ENCODE data around the gene AHSP.
"Not testable (repeated sequence)": the region's sequence is repeated elsewhere in the genome, so short reads cannot be mapped to it uniquely, and the experiment has no call there.

The AHSP gene

GRCh38 chr16:31499928-31500327 is 27.8 kb upstream of the AHSP start:
- in situ Hi-C loops (cut with HindIII; ENCODE audit: low sequenced_read_pairs): no loop called here

GRCh38 chr16:31501226-31501965 is 26.3 kb upstream of the AHSP start:
- in situ Hi-C loops (cut with HindIII; ENCODE audit: low sequenced_read_pairs): no loop called here

- in situ Hi-C loops (cut with HindIII; ENCODE audit: low sequenced_read_pairs): no loop called here
Observed at GRCh38 chr16:31501966-31502348, 25.7 kb upstream of the AHSP start.

DNA sequence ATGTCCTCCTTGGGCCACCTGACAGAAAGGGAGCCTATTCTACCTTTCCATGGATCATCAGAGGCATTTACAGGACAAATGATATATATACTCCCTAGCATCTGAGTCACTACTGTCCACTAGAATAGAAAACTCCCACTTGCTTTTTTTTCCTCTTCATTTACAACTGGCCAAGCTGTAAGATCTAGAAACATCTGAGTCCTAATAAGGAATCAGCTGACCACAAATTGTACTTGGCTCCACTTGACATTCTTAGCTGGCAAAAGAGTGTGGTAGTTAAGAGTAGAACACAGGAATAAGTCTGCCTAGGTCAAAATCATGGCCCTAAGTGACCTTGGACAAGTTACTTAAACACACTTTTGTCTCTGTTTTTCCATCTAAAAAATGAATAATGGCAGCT is 24.7 kb upstream of the AHSP start:
- in situ Hi-C loops (cut with HindIII; ENCODE audit: low sequenced_read_pairs): no loop called here

GRCh38 chr16:31503555-31503954 is 24.1 kb upstream of the AHSP start:
- in situ Hi-C loops (cut with HindIII; ENCODE audit: low sequenced_read_pairs): not testable (repeated sequence)

GRCh38 chr16:31504159-31504558 is 23.5 kb upstream of the AHSP start:
- in situ Hi-C loops (cut with HindIII; ENCODE audit: low sequenced_read_pairs): no loop called here

- in situ Hi-C loops (cut with HindIII; ENCODE audit: low sequenced_read_pairs): no loop called here
Observed at GRCh38 chr16:31505483-31505882, 22.2 kb upstream of the AHSP start.

DNA sequence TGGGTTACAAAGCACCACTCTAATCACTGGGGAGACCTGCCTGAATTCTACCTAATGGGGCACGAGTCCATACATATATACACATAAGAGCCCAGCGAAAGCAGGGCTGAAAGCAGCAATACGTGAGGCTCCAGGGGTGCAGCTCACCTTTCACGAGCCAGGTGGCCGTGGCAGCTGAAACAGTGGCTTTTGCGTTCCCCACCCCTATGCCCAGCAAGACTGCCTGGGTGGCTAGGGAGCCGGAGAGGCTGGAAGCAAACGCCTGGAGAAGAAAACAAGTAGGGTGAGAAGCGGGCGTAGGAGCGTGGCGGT is 20.1 kb upstream of the AHSP start:
- in situ Hi-C loops (cut with HindIII; ENCODE audit: low sequenced_read_pairs): no loop called here

DNA sequence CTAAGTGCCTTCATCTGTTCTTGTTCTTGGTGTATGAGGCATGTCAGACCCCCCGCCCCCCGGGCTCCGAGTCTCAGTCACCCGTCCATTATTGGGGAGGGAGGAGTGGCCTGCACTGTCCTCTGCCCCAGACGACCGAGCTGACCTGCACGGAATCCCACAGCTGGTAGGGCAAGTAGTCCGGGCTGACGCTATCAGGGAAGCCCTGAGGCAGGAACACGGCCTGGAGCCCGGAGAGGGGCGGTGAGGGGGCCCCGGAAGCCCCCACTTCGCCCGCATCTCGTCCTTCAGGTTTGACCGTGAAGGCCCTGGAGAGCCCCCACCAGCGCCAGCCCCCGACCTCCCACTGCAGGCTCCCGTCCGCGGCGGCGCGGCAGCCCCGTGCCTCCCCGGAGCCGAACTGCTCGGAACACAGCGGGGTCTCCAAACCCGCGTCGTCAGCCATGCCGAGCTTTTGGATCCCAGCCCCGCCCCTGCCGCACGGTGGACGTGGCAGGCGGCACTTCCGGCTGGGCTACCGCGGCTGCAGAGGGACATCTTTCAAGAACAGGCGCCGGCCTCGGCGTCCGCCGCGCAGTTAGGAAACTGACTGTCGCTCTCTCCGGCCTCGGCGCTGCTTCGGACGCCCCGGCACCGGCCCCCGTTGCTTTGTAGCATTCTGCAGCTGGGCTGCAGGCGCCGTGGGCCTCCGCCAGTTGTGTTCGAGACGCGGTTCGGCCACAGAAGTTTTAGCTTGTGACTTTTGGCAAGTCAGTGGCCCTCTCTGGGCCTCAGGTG is 19.6 kb upstream of the AHSP start, which contains the start of gene RUSF1:
Gene RUSF1, minus strand, starts transcription at position 463 of the 777 bp plus-strand sequence. Its CDS starts 18 bp downstream, at position 445.
- in situ Hi-C loops (cut with HindIII; ENCODE audit: low sequenced_read_pairs): no loop called here

DNA sequence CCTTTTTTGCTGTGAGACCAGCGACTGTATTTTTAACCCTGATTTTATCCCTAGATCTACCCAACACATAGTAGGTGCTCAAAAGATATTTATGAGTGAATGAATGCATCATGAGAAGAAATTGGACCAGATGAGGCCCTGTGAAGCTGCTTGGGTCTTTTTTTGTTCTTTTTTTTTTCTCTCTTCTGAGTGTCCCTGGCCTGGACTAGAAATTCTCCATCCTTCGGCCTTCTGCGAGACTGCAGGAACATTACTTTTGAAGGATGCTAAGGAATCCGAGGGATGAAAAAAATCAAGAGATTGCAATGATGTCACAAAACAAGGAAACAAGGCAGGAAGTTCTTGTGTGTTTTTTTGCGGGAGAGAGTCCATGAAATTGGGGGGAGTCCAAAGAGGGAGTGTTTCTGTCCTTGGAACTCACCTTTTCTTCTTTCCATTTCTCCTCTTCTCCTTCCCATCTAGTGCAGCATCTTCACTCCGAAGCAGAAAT is 18.9 kb upstream of the AHSP start:
- in situ Hi-C loops (cut with HindIII; ENCODE audit: low sequenced_read_pairs): no loop called here

GRCh38 chr16:31513126-31513525 is 14.6 kb upstream of the AHSP start:
- in situ Hi-C loops (cut with HindIII; ENCODE audit: low sequenced_read_pairs): no loop called here

- in situ Hi-C loops (cut with HindIII; ENCODE audit: low sequenced_read_pairs): no loop called here
Observed at GRCh38 chr16:31513884-31514283, 13.8 kb upstream of the AHSP start.

GRCh38 chr16:31517800-31518402 is 9.8 kb upstream of the AHSP start:
- in situ Hi-C loops (cut with HindIII; ENCODE audit: low sequenced_read_pairs): no loop called here

DNA sequence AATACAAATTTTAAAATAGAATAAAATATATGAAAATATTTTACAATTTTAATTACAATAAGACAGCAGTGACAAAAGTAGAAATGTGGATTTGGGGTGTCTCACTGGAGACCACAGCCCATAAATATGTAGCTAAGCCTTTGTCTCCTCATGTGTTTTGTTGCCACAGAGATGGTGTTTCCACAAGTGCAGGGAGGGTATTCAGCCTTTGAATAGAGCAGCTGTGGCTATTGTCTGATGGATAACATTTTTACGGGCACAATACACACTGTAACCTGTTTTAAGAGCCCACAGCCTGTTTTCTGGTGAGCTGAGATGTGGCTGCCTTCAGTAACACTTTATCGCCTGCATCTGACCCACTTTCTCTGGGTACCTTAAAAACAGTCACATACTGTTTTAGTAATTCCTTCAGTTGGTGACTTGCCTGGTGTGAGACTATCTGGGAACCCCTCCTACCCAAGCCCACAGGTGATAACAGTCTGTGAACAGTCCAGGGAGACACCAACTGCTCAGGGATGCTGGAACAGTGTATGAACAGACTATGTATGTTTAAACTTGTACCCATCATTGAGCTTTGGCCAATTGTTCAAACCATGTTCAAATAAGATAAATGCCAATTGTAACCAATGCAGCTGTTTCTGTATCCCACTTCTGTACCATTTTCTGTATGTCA is 7.8 kb upstream of the AHSP start:
- in situ Hi-C loops (cut with HindIII; ENCODE audit: low sequenced_read_pairs): no loop called here

DNA sequence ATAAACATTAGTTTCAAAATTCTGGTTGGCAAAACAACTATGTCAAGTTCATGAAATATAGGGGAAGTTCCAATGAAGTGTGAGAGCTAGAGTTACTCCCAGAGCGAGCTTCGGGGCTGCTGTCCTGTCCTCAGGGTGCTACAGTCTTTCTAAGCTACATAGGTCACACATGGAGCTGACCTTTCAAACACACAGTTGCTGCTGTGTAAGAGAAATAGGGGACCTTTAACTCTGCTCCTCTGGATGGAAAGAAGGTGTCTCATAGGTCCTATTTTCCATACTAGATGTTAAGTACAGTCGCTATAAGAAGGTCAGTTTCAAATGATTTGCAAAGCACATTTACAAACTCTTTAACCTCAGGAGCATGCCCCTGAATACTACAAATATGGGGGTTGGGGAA is 6.3 kb upstream of the AHSP start:
- in situ Hi-C loops (cut with HindIII; ENCODE audit: low sequenced_read_pairs): no loop called here

DNA sequence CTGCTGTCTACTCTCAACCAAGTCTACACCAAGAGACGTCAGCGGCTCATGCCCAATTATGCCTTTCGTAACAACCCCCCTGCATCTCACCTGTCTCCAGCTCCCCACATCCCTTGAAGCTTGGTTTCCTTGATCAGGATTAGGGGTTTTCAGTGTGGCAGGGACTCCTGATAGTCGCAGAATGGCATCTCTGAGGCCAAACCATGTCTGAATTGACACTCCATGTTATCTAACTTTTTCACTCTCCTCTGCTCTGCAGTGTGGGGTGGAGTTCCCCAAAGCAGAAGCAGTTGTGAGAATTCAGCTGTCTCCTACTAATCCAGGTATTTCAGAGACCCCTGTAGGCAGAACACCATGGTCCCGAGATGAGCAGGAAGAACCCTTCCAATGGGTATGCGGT is 5.6 kb upstream of the AHSP start:
- in situ Hi-C loops (cut with HindIII; ENCODE audit: low sequenced_read_pairs): no loop called here

DNA sequence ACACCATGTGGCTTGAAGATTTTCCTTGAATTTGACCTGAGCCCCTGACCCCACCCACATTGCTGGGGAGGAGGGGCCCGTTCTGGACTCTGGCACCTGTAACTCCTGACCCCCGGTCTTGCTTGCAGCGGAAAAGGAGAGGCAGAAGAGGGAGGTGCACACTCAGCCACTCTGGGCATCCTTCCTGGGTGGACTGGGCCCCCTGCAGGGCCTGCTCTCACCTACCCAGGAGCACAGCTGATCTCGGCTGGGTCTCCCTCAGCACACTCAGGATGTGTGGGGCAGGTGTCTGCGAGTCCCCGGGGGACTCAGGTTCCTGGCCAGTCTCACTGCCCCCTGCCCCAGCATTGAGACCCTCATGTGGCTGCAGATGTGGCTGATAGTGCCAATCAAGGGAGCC is 3.9 kb upstream of the AHSP start:
- in situ Hi-C loops (cut with HindIII; ENCODE audit: low sequenced_read_pairs): not testable (repeated sequence)

DNA sequence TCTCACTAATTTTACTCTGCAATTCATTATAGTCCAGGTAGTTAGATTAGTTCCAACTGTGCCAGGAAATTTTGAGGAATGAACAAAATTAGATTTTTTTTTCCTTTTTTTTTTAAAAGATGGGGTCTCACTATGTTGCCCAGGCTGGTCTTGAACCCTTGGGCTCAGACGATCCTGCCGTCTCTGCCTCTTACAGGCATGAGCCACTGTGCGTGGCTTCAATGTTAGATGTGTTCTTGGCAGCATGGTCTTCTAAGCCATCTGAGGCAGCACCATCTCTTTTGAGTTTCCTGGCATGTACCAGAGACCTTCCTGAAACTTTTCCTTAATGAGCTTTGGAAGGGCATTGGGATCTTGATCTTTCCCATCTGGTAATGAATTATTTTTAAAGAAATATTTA is 2.6 kb upstream of the AHSP start:
- in situ Hi-C loops (cut with HindIII; ENCODE audit: low sequenced_read_pairs): no loop called here

DNA sequence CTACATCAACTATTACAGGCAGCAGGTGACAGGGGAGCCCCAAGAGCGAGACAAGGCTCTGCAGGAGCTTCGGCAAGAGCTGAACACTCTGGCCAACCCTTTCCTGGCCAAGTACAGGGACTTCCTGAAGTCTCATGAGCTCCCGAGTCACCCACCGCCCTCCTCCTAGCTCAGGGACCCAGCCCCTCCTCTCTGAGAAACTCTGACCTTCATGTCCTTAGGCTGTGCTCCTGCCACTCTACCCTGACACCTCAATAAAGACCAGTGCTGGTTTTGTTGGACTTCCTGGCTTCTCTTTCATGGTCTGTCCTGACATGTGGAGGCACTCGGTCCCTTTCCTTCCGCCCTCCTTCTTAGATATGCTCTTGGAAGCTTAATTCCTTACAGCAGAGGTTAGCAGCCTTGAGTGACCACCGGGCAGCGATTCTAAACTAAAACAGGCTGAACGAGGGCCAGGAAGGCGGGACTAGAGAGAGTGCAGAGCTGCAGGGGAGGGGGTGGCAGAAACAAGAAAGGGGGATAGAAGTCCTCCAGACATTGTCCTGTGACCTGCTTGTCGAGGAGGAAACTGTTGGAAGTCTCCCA is 915 bp downstream of the AHSP start:
- in situ Hi-C loops (cut with HindIII; ENCODE audit: low sequenced_read_pairs): no loop called here

DNA sequence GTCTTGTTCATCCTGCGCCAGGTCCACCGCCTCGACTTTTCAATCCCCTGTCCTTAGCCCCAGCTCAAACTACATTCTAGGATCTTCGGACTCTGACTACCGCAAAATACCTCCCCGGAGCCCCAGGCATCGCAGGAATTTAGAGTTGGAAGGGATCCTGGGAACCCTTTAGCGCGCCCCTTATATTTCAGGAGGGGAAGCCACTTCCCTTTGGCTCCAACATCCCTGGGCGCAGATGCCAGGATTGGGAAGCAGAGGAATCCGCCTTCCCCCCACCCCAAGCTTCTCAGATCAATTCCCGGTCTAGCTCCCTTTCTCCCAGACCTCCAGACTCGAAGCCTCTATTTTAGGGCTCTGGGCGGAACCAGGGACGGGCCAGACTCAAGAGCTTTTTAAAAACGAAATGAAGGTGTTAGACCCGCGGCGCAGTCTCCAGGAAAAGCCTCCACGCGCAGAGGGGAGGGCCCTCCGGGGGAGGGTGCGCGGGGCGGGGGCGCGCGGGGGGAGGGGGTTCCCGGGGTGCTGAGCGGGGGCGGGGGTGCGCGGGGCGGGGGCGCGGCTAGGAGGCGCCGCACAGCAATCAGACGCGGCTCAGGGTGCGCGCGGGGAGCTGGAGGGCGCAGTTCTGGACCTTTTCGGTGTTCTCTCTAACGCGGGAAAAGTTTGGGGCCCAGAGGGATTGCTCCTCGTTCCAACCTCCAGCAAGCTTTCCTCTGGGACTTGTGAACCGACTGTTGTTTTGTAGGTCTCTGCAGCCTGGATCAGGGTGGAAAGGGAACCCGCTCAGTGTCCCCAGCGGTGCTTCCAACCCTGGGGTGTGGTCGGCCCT is 1.6 kb downstream of the AHSP start:
- in situ Hi-C loops (cut with HindIII; ENCODE audit: low sequenced_read_pairs): no loop called here
